IPS DF 6.9 (cell line): Measurements from ENCODE around the gene INPP5A.

Experiments used
- DNase-seq: peaks from one replicate; pipeline ENCODE4 v3.0.0-alpha.2; 2013; ENCODE audit warnings: low read depth, low spot score
- H3K27ac ChIP-seq: one replicate; pipeline ENCODE4 v1.5.1; 2013; ENCODE audit warnings: low read length, control low read depth
- H3K27me3 ChIP-seq: 2 replicates; pipeline ENCODE4 v1.6.1; 2013; ENCODE audit warnings: mild to moderate bottlenecking, low read length; ENCODE audit not compliant: control insufficient read depth, insufficient read depth
- H3K36me3 ChIP-seq: 2 replicates; pipeline ENCODE4 v1.6.1; 2013; ENCODE audit warnings: low read length; ENCODE audit not compliant: control insufficient read depth, insufficient read depth
- H3K4me1 ChIP-seq: 2 replicates; pipeline ENCODE4 v1.6.1; 2013; ENCODE audit warnings: low read length; ENCODE audit not compliant: control insufficient read depth, insufficient read depth
- H3K4me3 ChIP-seq: 2 replicates; pipeline ENCODE4 v1.5.1; 2013; ENCODE audit warnings: mild to moderate bottlenecking, low read length
- H3K9me3 ChIP-seq: 2 replicates; pipeline ENCODE4 v1.6.1; 2013; ENCODE audit warnings: low read length, inconsistent platforms; ENCODE audit not compliant: control insufficient read depth, insufficient read depth
- WGBS: extraction: QIAGEN DNeasy Blood & Tissue Kit; methylation state at CpG from one replicate; pipeline ENCODE4 v1.1.7; 2013; ENCODE audit warnings: mixed read lengths, missing lambda C conversion rate; ENCODE audit not compliant: insufficient read length, insufficient coverage; 5-methylcytosine and 5-hydroxymethylcytosine counted together

INPP5A gene

DNA sequence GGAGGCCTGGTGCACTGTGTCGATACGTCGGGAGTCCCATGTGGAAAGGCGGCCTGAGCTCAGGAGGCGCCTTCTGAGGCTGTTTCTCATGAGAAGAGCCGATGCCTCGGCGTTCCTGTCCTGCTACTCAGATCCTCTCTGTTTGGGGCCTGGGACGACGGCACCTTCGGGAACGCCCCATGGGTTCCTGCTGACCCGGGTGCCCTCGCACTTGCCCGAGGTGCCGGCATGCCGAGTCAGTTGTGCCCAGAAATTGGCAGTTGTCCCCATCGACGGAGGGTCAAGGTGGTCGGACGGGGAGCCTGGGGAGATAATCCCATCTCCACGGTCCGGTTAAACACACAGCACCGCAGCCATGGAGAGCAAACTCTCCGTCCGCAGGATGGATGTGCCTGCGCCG, 215.4 kb downstream of the INPP5A start:
- DNase-seq: no peak
- Histone ChIP-seq H3K4me3 (no peak overlapping the region), H3K4me1 (no peaks in the 10 kb centered on the region), H3K27ac (no peak overlapping the region), H3K9me3 (no peaks in the 10 kb centered on the region), H3K36me3 (no peaks in the 10 kb centered on the region; the same call in 1 of the 2 replicates), H3K27me3 (no peaks in the 10 kb centered on the region)
- WGBS: no CpG with 5 or more reads among the region's 28 CpGs

DNA sequence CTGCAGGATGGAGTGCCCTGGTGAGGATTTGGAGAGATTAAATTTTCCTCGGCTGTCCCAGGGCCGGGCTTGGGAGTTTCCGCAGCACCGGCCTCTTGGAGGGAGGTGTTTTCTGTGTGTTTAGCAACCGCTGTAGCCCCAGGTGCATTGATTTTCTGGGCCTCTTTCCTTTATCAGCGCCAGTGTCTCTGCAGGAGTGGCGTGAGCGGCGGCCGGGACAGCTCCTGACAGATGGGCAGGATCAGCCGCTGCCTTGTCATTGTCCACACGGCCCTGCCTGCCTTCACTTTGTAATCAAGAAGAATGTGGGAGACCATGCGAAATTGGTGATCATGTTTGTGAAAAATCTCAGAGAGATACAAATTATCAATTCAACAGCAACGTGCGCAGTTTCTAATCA, 216.0 kb downstream of the INPP5A start:
- no CpG with 5 or more reads among the region's 15 CpGs for WGBS

DNA sequence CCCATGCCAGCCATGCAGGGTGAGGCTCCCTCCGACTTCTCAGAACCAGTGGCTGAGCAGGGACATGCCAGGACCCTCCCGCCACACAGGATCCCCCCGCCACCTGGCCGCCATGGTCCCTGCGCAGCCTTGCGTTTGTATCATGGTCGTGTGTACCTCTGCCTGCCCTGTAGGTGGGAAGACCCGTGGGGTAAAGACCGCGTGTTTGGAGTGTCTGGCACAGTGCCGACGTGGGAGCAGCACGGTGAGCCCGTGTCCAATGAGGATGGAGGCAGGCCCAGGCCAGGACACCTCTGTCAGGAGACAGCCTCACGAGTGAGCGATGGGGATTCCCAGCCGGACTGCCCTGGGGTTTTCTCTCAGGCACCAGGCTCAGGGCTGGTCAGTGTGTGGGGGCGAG, 216.5 kb downstream of the INPP5A start:
- no peak overlapping the region for H3K27ac ChIP-seq
- H3K36me3 ChIP-seq: no peaks in the 10 kb centered on the region; the same call in 1 of the 2 replicates
- H3K27me3 ChIP-seq: no peaks in the 10 kb centered on the region
- H3K4me3 ChIP-seq: no peak overlapping the region; the same call in 1 of the 2 replicates
- no peak for DNase-seq
- no peaks in the 10 kb centered on the region for H3K9me3 ChIP-seq
- no CpG with 5 or more reads among the region's 18 CpGs for WGBS
- H3K4me1 ChIP-seq: no peaks in the 10 kb centered on the region

More for the DNA sequence above, 216.0 kb downstream of the INPP5A start:
- Histone ChIP-seq H3K4me1 (no peaks in the 10 kb centered on the region), H3K4me3 (no peak overlapping the region), H3K27me3 (no peaks in the 10 kb centered on the region), H3K36me3 (no peaks in the 10 kb centered on the region; the same call in 1 of the 2 replicates), H3K9me3 (no peaks in the 10 kb centered on the region), H3K27ac (no peak overlapping the region)
- no peak for DNase-seq

DNA sequence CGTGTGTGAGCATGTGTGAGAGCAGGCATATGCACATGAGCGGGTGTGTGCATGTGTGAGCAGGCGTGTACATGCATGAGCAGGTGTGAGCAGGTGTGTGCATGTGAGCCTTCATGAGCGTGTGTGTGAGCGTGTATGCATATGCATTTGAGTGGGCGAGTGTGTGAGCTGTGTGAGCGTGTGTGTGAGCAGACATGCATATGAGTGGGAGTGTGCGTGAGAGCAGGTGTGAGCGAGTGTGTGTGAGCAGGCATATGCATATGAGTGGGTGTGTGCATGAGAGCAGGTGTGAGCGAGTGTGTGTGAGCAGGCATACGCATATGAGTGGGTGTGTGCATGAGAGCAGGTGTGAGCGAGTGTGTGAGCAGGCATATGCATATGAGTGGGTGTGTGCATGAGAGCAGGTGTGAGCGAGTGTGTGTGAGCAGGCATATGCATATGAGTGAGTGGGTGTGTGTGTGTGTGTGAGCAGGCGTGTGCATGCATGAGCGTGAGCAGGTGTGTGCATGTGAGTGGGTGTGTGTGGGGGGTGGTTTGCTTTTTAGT, 217.7 kb downstream of the INPP5A start:
- H3K36me3 ChIP-seq: no peaks in the 10 kb centered on the region; the same call in 1 of the 2 replicates
- H3K4me1 ChIP-seq: no peaks in the 10 kb centered on the region
- H3K27me3 ChIP-seq: no peaks in the 10 kb centered on the region
- no peak for DNase-seq
- no peak overlapping the region for H3K27ac ChIP-seq
- WGBS: no CpG with 5 or more reads among the region's 15 CpGs
- H3K4me3 ChIP-seq: no peak overlapping the region
- H3K9me3 ChIP-seq: no peaks in the 10 kb centered on the region

DNA sequence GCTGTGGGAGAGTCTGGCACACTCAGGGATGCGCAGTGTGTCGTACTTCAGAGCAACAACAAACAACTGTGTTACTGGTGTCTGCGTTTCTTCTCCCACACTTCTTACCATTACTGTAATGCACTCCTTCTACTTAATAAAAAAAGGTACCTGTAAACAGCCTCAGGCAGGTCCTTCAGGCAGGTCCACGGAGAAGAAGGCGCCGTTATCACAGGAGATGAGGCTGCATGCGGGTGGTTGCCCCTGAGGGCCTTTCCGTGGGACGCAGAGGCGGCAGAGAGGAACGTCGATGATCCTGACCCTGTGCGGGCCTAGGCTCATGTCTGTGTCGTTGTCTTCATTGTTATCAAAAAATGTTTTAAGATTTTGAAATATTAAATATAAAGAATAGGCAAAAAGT, 219.0 kb downstream of the INPP5A start:
- no peaks in the 10 kb centered on the region for H3K4me1 ChIP-seq
- no peaks in the 10 kb centered on the region for H3K27me3 ChIP-seq
- no peak for DNase-seq
- H3K4me3 ChIP-seq: no peak overlapping the region
- H3K36me3 ChIP-seq: no peaks in the 10 kb centered on the region; the same call in 1 of the 2 replicates
- H3K27ac ChIP-seq: no peak overlapping the region
- no peaks in the 10 kb centered on the region for H3K9me3 ChIP-seq
- WGBS: no CpG with 5 or more reads among the region's 14 CpGs

DNA sequence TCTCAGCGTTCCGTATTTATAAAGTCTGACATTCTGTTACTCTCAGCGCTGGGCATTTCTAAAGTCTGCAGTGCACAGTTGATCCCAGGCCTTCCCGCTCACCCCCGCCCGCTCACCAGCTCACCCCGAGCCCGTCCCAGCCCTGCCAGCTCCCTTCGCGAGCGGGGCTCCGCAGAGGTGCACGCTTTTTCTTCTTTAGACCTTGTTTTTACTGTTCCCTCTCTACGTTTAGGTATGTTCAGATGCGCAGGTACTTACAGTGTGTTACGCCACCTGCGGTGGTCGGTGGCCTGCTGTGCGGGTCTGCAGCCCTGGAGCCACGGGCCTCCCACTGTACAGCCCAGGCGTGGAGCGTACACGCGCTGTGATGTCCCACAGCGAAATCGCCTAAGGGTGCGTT, 219.6 kb downstream of the INPP5A start:
- Histone ChIP-seq H3K27me3 (no peaks in the 10 kb centered on the region), H3K4me3 (no peak overlapping the region), H3K4me1 (no peaks in the 10 kb centered on the region), H3K27ac (no peak overlapping the region), H3K36me3 (no peaks in the 10 kb centered on the region; the same call in 1 of the 2 replicates), H3K9me3 (no peaks in the 10 kb centered on the region; the same call in 1 of the 2 replicates)
- DNase-seq: no peak
- no CpG with 5 or more reads among the region's 27 CpGs for WGBS

DNA sequence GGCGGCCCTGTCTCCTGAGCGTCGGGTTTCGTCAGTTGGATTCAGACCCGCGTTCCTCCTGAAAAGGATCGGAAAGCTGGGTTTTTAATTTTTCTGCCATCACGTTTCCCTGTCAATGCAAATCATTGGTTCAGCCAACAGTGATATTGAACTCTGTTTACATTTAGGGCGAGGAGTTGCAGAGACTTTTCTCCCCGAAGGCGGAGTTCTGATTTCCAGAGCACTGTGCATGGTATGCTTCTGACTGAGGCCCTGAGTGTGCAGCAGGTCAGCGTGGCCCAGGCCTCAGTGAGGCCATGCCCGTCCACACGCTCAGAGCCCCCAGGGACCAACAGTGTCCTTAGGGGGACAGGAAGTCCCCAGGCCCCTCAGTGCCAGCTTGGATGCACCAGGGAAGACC, 221.3 kb downstream of the INPP5A start:
- Histone ChIP-seq H3K9me3 (no peaks in the 10 kb centered on the region; the same call in 1 of the 2 replicates), H3K27me3 (no peaks in the 10 kb centered on the region), H3K36me3 (no peaks in the 10 kb centered on the region; the same call in 1 of the 2 replicates), H3K27ac (no peak overlapping the region), H3K4me3 (no peak overlapping the region), H3K4me1 (no peaks in the 10 kb centered on the region)
- no CpG with 5 or more reads among the region's 14 CpGs for WGBS
- DNase-seq: no peak

DNA sequence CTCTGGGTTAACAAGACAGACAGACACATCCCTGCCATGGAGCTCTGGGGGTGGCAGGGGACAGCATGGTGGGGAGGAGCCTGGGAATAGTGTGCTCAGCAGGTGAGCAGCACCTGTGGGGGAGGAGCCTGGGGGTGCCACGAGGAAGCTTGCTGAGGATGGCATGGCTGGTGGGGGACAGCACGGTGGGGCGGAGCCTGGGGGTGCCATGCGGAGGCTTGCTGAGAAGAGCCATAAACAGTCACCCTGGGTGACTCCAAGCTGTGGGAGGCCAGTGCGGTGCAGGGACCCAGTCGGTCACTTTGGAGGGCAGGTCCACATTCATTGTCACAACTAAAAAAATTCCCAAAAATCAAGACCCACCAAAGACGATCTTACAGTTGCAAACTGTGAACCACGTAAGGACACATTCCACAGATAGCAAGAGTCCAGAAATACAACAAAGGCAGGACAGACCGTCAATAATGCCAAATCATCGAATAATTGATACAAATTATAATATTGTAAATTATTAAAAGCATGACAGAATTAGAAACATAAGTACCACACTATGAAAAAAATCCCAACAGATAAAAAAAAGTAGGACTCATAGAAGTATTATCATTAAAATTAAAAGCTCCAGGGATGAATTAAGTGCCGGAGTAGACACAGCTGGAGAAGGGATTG, 223.9 kb downstream of the INPP5A start:
- no peak for DNase-seq
- Histone ChIP-seq H3K9me3 (no peaks in the 10 kb centered on the region; the same call in 1 of the 2 replicates), H3K36me3 (no peaks in the 10 kb centered on the region; the same call in 1 of the 2 replicates), H3K27ac (no peak overlapping the region), H3K4me1 (no peaks in the 10 kb centered on the region; the same call in 1 of the 2 replicates), H3K4me3 (no peak overlapping the region), H3K27me3 (no peaks in the 10 kb centered on the region)
- no CpG with 5 or more reads among the region's 11 CpGs for WGBS

DNA sequence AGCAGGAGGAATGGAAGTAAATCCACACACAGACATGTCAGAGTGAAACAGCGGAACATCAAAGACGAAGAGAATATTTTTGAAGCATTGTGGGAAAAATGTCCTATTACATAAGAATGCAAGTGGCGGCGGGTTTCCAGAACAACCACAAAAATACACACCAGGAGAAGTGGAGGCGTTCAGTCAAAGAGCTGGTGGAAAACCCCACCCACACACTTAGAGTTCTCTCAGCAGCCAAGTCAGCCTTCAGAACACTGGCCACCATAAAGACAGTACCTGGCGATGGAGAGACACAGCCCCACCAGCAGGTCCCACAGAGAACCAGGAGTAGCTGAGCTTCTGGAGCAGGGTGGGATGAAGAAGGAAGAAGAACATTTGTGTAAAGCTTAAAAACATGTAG, 224.7 kb downstream of the INPP5A start:
- Histone ChIP-seq H3K4me3 (no peak overlapping the region), H3K36me3 (no peaks in the 10 kb centered on the region; the same call in 1 of the 2 replicates), H3K27ac (no peak overlapping the region), H3K9me3 (no peaks in the 10 kb centered on the region; the same call in 1 of the 2 replicates), H3K4me1 (no peaks in the 10 kb centered on the region; the same call in 1 of the 2 replicates), H3K27me3 (no peaks in the 10 kb centered on the region)
- no peak for DNase-seq
- no CpG with 5 or more reads among the region's 6 CpGs for WGBS

DNA sequence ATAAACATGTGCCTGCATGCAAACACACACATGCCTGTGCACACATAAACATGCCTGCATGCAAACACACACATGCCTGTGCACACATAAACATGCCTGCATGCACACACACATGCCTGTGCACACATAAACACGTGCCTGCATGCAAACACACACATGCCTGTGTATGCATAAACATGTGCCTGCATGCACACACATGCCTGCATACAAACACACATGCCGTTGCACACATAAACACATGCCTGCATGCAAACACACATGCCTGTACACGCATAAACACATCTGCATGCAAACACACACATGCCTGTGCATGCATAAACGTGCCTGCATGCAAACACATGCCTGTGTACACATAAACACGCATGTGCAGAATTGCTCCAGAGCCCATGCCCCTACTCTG, 226.0 kb downstream of the INPP5A start:
- no peaks in the 10 kb centered on the region; the same call in 1 of the 2 replicates for H3K9me3 ChIP-seq
- no peaks in the 10 kb centered on the region; the same call in 1 of the 2 replicates for H3K4me1 ChIP-seq
- no peaks in the 10 kb centered on the region for H3K27me3 ChIP-seq
- no peaks in the 10 kb centered on the region; the same call in 1 of the 2 replicates for H3K36me3 ChIP-seq
- no peak overlapping the region for H3K4me3 ChIP-seq
- DNase-seq: no peak
- WGBS: no CpG with 5 or more reads among the region's 5 CpGs
- no peak overlapping the region for H3K27ac ChIP-seq
